Neural progenitor cell (in vitro differentiated cells): ENCODE measurements around the gene EIPR1.

Experiments used
- CTCF ChIP-seq: fragments of 200-600 bp; sonication (generic); IDR thresholded peaks from 2 replicates; pipeline ENCODE4 v1.5.1; 2017; ENCODE audit warnings: antibody characterized with exemption, mild to moderate bottlenecking
- EZH2 ChIP-seq: fragments of 200-600 bp; sonication (generic); IDR thresholded peaks from 2 replicates; pipeline ENCODE4 v1.6.1; 2017; ENCODE audit warnings: antibody characterized with exemption, mild to moderate bottlenecking, moderate library complexity
- EZH2phosphoT487 ChIP-seq: fragments of 200-600 bp; sonication (generic); IDR thresholded peaks from 2 replicates; pipeline ENCODE4 v1.6.1; 2017; ENCODE audit warnings: antibody characterized with exemption

DNA sequence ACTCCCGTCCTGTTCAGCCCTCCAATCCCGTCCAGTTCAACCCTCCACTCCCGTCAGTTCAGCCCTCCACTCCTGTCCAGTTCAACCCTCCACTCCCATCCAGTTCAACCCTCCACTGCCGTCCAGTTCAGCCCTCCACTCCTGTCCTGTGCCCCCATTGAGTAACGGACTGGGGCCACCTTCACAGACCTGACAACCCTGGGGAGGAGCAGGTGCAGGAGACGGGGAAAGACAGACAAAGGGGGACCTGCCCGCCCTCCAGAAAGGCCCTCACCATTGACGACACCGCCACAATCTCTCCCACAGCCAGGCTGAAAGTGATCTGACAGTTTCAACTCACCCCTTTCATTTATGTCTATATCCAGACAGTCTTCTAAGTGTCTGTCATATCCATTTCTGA lies 72.2 kb downstream of the EIPR1 start:
- no peak for TF ChIP-seq CTCF
- TF ChIP-seq EZH2, result no peak
- TF ChIP-seq EZH2phosphoT487, result no peak
